K562 (cell line): ENCODE measurements around the gene DNAL4. TPM values are rescaled to one million over a fixed set of nuclear protein-coding genes. Genes with fewer than 3 reads are reported as not detected.

Experiments
- ATAC-seq: fragments of 200-7000 bp; cut with Tn5 transposase; 3 replicates; pipeline ENCODE4 v1.9.1; 2020; ENCODE audit warnings: moderate library complexity
- BruUV-seq: library from RNA; stranded (reverse); fragments of 400-500 nt; replicated peaks from 2 replicates; lab custom pipeline; 2021; lab: Mats Ljungman, UMichigan
- CTCF ChIA-PET: fragments of 300-600 bp; formaldehyde crosslinking; extraction: SDS; loops from one replicate; lab custom pipeline; 2021; ENCODE audit warnings: low intra/inter-chr PET ratio; lab: Yijun Ruan, JAX
- POLR2A ChIA-PET: fragments of 300-600, 350-650 bp; sonication (Branson Sonifier 250); formaldehyde crosslinking; extraction: SDS; loops from one replicate; lab custom pipeline; 2021; ENCODE audit warnings: antibody characterized with exemption, inconsistent platforms; lab: Yijun Ruan, JAX
- DNase-seq, 4 experiments: peaks; one replicate each; pipeline versions ENCODE4 v3.0.0 to v3.0.0-alpha.2; 2011 to 2018; ENCODE audit warnings: low spot score in 3 of 4, mixed read lengths in 3 of 4; ENCODE audit errors: extremely low read depth in 1 of 4
- FAIRE-seq: peaks from 2 replicates; lab custom pipeline; 2011; peaks lifted over from hg19 to GRCh38; lab: Jason Lieb, UNC
- H2AFZ ChIP-seq: 2 replicates; pipeline ENCODE4 v1.6.0; 2011; ENCODE audit warnings: low read depth, low read length, control low read depth, inconsistent platforms
- H3K27ac ChIP-seq: fragments of 200-600 bp; 3 replicates; pipeline ENCODE4 v1.8.0; 2011; ENCODE audit warnings: low read depth, mild to moderate bottlenecking, control low read depth, inconsistent platforms, low read length, moderate library complexity, mixed read lengths; ENCODE audit errors: extremely low read depth
- H3K27me3 ChIP-seq, 2 experiments: fragments of 300-600 bp in 1 of 2; 2 replicates in 1 of 2; 3 replicates in 1 of 2; pipeline versions ENCODE4 v1.6.0 to v1.8.0; 2011; ENCODE audit warnings: inconsistent platforms in 2 of 2, low read length in 2 of 2, mild to moderate bottlenecking in 1 of 2, mixed read lengths in 1 of 2, moderate library complexity in 1 of 2; ENCODE audit not compliant: control insufficient read depth in 2 of 2, insufficient read depth in 2 of 2
- H3K36me3 ChIP-seq: fragments of 300-600 bp; 3 replicates; pipeline ENCODE4 v1.8.0; 2011; ENCODE audit warnings: mild to moderate bottlenecking, low read length, inconsistent platforms; ENCODE audit not compliant: control insufficient read depth, insufficient read depth
- H3K4me1 ChIP-seq, 2 experiments: fragments of 200-600 bp in 1 of 2; replicated peaks in 1 of 2; 2 replicates in 1 of 2; 3 replicates in 1 of 2; pipeline versions ENCODE4 v1.5.1 to v1.8.0; 2011; ENCODE audit warnings: inconsistent platforms in 2 of 2, low read length in 2 of 2, mild to moderate bottlenecking in 1 of 2, mixed read lengths in 1 of 2, moderate library complexity in 1 of 2; ENCODE audit not compliant: control insufficient read depth in 2 of 2, insufficient read depth in 2 of 2
- H3K4me2 ChIP-seq: 2 replicates; pipeline ENCODE4 v1.6.1; 2011; ENCODE audit warnings: low read length, control low read depth, inconsistent platforms, mixed read lengths; ENCODE audit not compliant: insufficient read depth
- H3K4me3 ChIP-seq: fragments of 200-600 bp; sonication (generic), shearing (Covaris generic); 2 replicates; pipeline ENCODE4 v1.5.1; 2016; ENCODE audit warnings: control low read depth, inconsistent platforms
- H3K79me2 ChIP-seq: fragments of 200-600 bp; 3 replicates; pipeline ENCODE4 v1.8.0; 2011; ENCODE audit warnings: low read length, inconsistent platforms; ENCODE audit not compliant: control insufficient read depth, insufficient read depth
- H3K9ac ChIP-seq, 2 experiments: 2 replicates each; pipeline versions ENCODE4 v1.6.0 to v1.6.1; 2011; ENCODE audit warnings: low read depth in 2 of 2, low read length in 2 of 2, control low read depth in 1 of 2, inconsistent platforms in 1 of 2, mild to moderate bottlenecking in 1 of 2, mixed read lengths in 1 of 2; ENCODE audit not compliant: insufficient read depth in 1 of 2
- H3K9me1 ChIP-seq: one replicate; pipeline ENCODE4 v1.6.0; 2011; ENCODE audit warnings: inconsistent platforms, mild to moderate bottlenecking, low read length, moderate library complexity; ENCODE audit not compliant: control insufficient read depth, insufficient read depth
- H3K9me3 ChIP-seq: replicated peaks from 2 replicates; pipeline ENCODE4 v1.5.1; 2011; ENCODE audit warnings: low read depth, low read length, inconsistent platforms; ENCODE audit not compliant: control insufficient read depth, insufficient read depth
- H4K20me1 ChIP-seq: replicated peaks from 2 replicates; pipeline ENCODE4 v1.6.1; 2011; ENCODE audit warnings: low read length, inconsistent platforms, mixed read lengths; ENCODE audit not compliant: control insufficient read depth, insufficient read depth
- GABPB1 ChIP-seq: sonication (generic); formaldehyde crosslinking; IDR thresholded peaks from 2 replicates; pipeline ENCODE4 v1.8.0; 2022; ENCODE audit warnings: mild to moderate bottlenecking, missing genetic modification reagents
- MYC ChIP-seq, 2 experiments: fragments of 250-450 bp in 1 of 2; sonication (Bioruptor Pico) in 1 of 2; IDR thresholded peaks; 2 replicates each; pipeline versions ENCODE4 v1.5.1 to v1.6.1; 2012 to 2021; ENCODE audit warnings: low read depth in 2 of 2, borderline replicate concordance in 1 of 2, improper control_type of control experiment in 1 of 2, low read length in 1 of 2, mild to moderate bottlenecking in 1 of 2, moderate library complexity in 1 of 2
- NR3C1 ChIP-seq: sonication (generic); formaldehyde crosslinking; IDR thresholded peaks from 2 replicates; pipeline ENCODE4 v1.8.1; 2022; ENCODE audit warnings: missing genetic modification reagents
- RBM25 ChIP-seq: fragments of 200-400 bp; formaldehyde crosslinking; IDR thresholded peaks from 2 replicates; pipeline ENCODE4 v1.6.1; 2018; ENCODE audit warnings: low read length, low read depth, moderate library complexity; ENCODE audit not compliant: severe bottlenecking
- TCFL5 ChIP-seq: fragments of 250-450 bp; sonication (Bioruptor Pico); conservative IDR thresholded peaks from 2 replicates; pipeline ENCODE4 v1.6.1; 2021; ENCODE audit warnings: mild to moderate bottlenecking, moderate library complexity, matching md5 sums
- ZNF589 ChIP-seq: fragments of 200-800 bp; sonication (Bioruptor generic); IDR thresholded peaks from 2 replicates; pipeline ENCODE4 v1.6.1; 2016; ENCODE audit warnings: low read depth, missing genetic modification characterization, missing compliant biosample characterization
- ZNF668 ChIP-seq: fragments of 250-450 bp; sonication (Bioruptor Pico); IDR thresholded peaks from 2 replicates; pipeline ENCODE4 v1.8.0; 2022; ENCODE audit warnings: mild to moderate bottlenecking, inconsistent platforms
- WGBS: fragments of 100-300 bp; shearing (Covaris generic); methylation state at CpG from one replicate; pipeline ENCODE4 v1.1.6; 2016; ENCODE audit warnings: low coverage, mixed read lengths; ENCODE audit not compliant: insufficient coverage; ENCODE audit errors: missing lambda C conversion rate; 5-methylcytosine and 5-hydroxymethylcytosine counted together
- in situ Hi-C: fragments of 300-500 bp; cut with MboI; formaldehyde crosslinking; loops from 4 replicates; pipeline ENCODE4 v1.15.0; 2018; ENCODE audit warnings: inconsistent platforms, mixed read lengths
- intact Hi-C: fragments of 100-400 bp; cut with micrococcal nuclease; formaldehyde crosslinking; loops from 2 replicates; pipeline ENCODE4 v1.14.2; 2022
- polyA plus RNA-seq, 8 experiments: library from polyadenylated mRNA; depleted of rRNA in 4 of 8; stranded (reverse) in 5 of 8; unstranded in 3 of 8; fragments of >200 nt; fragmentation: Nextera tagmentation in 2 of 8; fragmentation: Illumina TruSeq in 1 of 8; extraction: Ambion mirVana in 2 of 8; extraction: Trizol in 1 of 8; gene quantifications; 2 replicates each; pipeline versions ENCODE4 v1.2.1 to v1.2.3, GENCODE V29; 2011 to 2014; ENCODE audit warnings: inconsistent platforms in 1 of 8, missing spikeins in 1 of 8
- total RNA-seq, 7 experiments: library from RNA; depleted of rRNA in 6 of 7; stranded (reverse); fragments of >200 nt in 6 of 7; fragmentation: Illumina TruSeq in 2 of 7; extraction: Trizol in 2 of 7; gene quantifications; 2 replicates each; pipeline versions ENCODE4 v1.2.1 to v1.2.3, GENCODE V29; 2011 to 2021; ENCODE audit warnings: low replicate concordance in 1 of 7
- TF ChIP-seq, protein P1 (sequence below): sonication (generic); formaldehyde crosslinking; IDR thresholded peaks from 2 replicates; pipeline ENCODE4 v1.8.1; 2023; ENCODE audit warnings: mild to moderate bottlenecking, missing genetic modification reagents

Gene DNAL4
- total and polyA plus RNA-seq, 9 of the 15 experiments (the other 6 are each of a cell fraction or from before 2014, with no cell fraction given): 0.20 to 9.4 (median 5.2) TPM

DNA sequence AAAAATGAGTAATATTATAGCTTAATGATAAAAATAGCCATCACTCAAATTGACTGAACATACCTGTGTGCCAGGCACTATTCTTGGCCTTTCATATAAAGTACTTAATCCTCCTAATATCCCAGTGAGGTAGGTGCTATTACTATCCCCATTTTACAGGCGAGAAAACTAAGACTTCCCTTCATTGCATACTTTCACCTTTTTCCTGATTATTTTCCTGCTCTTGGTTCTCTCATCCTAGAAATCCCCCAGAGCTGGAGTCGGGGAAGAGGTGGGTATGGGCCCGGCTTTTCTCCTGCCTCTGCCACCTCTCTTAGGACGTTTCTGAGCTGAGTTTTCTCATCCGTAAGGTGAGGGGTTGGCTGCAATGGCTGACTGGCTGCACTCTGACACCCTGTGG is 47.7 kb upstream of the DNAL4 start:
- H3K9ac ChIP-seq: 0 out of 4 replicates have a peak overlapping the region, but pooled peaks of 1 of the 2 experiments have one; percentile 14
- no peak for ATAC-seq
- no peak for DNase-seq
- no peaks in the 10 kb centered on the region for H3K27me3 ChIP-seq
- intact Hi-C loops (loop anchor here (5.0 kb wide), 1 partner anchor 74 kb away; no protein-coding TSS in a partner anchor), in situ Hi-C loops (no loop called here)
- no peak overlapping the region for H3K4me2 ChIP-seq
- no peak overlapping the region for H3K27ac ChIP-seq
- H3K79me2 ChIP-seq: no peaks in the 10 kb centered on the region
- H3K36me3 ChIP-seq: no peaks in the 10 kb centered on the region
- WGBS: 58% methylated on average over 3 of the region's 5 CpGs
- H3K9me1 ChIP-seq: no peaks in the 10 kb centered on the region
- BruUV-seq: no TSS peak
- FAIRE-seq: no peak
- no peaks in the 10 kb centered on the region for H4K20me1 ChIP-seq
- POLR2A ChIA-PET: interaction anchor here (0.9 to 2.0 kb wide), 2 partner anchors 12 to 25 kb away, joined by 3 to 7 read pairs; no protein-coding TSS in a partner anchor
- H3K9me3 ChIP-seq: no peaks in the 10 kb centered on the region
- H3K4me3 ChIP-seq: no peak overlapping the region
- H3K4me1 ChIP-seq: peaks cover 5 to 33% of the 10 kb centered on the region in 2 experiments; a peak in 4 of 5 replicates
- H2AFZ ChIP-seq: no peak overlapping the region
- CTCF ChIA-PET: no interaction called here
- no peak for TF ChIP-seq GABPB1
- TF ChIP-seq RBM25: peak; percentile 71
- TF ChIP-seq, all 486 proteins: peak for 1

DNA sequence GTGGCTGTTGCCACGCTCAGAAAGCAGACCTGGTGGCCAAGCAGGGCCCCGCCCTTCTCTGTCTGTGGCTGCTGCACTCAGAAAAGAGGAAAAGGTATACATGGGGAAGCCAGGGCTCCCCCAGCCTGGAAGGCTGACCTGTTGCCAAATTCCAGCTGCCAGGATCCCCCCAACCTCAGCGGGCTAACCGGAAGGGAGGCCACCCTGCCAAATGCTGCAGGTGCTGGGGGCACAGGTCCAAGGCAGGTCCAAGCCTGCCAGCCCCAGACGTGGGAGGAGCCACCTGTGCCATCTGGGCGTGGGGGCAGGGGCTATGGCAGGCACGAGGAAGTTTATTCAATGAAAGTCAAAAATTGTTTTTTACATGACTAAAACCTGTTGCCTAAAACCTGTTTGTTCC is 47.3 kb upstream of the DNAL4 start:
- intact Hi-C loops: loop anchor here (5.0 kb wide), 1 partner anchor 74 kb away; no protein-coding TSS in a partner anchor
- Histone ChIP-seq H3K79me2 (no peaks in the 10 kb centered on the region), H3K4me1 (peaks cover 4 to 33% of the 10 kb centered on the region in 2 experiments; a peak in 3 of 5 replicates), H3K27me3 (no peaks in the 10 kb centered on the region), H3K36me3 (no peaks in the 10 kb centered on the region), H2AFZ (no peak overlapping the region), H3K27ac (no peak overlapping the region), H3K9me3 (no peaks in the 10 kb centered on the region), H3K4me3 (no peak overlapping the region), H4K20me1 (no peaks in the 10 kb centered on the region), H3K9me1 (no peaks in the 10 kb centered on the region), H3K9ac (peak overlapping the region in 1 of 2 experiments; percentile 33; a peak in 2 of 4 replicates), H3K4me2 (no peak overlapping the region)
- in situ Hi-C loops: no loop called here
- POLR2A ChIA-PET: interaction anchor here (0.9 to 2.0 kb wide), 2 partner anchors 13 to 24 kb away, joined by 3 to 7 read pairs; no protein-coding TSS in a partner anchor
- CTCF ChIA-PET: no interaction called here
- no peak for ATAC-seq
- BruUV-seq: no TSS peak
- 53% methylated on average over 7 of the region's 7 CpGs for WGBS
- TF ChIP-seq MYC (IDR thresholded peaks at IDR 0.05; ENCODE audit: low read depth, low read length): no peak
- TF ChIP-seq MYC (CRISPR knock-in tag; IDR thresholded peaks at IDR 0.05; ENCODE audit: borderline replicate concordance, low read depth): no peak
- TF ChIP-seq ZNF589 (CRISPR knock-in tag): no peak
- TF ChIP-seq NR3C1 (CRISPR knock-in tag): no peak
- TF ChIP-seq, protein P1, sequence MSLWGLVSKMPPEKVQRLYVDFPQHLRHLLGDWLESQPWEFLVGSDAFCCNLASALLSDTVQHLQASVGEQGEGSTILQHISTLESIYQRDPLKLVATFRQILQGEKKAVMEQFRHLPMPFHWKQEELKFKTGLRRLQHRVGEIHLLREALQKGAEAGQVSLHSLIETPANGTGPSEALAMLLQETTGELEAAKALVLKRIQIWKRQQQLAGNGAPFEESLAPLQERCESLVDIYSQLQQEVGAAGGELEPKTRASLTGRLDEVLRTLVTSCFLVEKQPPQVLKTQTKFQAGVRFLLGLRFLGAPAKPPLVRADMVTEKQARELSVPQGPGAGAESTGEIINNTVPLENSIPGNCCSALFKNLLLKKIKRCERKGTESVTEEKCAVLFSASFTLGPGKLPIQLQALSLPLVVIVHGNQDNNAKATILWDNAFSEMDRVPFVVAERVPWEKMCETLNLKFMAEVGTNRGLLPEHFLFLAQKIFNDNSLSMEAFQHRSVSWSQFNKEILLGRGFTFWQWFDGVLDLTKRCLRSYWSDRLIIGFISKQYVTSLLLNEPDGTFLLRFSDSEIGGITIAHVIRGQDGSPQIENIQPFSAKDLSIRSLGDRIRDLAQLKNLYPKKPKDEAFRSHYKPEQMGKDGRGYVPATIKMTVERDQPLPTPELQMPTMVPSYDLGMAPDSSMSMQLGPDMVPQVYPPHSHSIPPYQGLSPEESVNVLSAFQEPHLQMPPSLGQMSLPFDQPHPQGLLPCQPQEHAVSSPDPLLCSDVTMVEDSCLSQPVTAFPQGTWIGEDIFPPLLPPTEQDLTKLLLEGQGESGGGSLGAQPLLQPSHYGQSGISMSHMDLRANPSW (CRISPR knock-in tag): no peak
- no peak for TF ChIP-seq ZNF668 (CRISPR knock-in tag)
- no peak for TF ChIP-seq TCFL5 (CRISPR knock-in tag)
- DNase-seq: no peak
- no peak for FAIRE-seq
